ENCODE data around the gene RCC2. TPM values are rescaled to one million over a fixed set of nuclear protein-coding genes. Genes with fewer than 3 reads are reported as not detected.
"Not testable (repeated sequence)": the region's sequence is repeated elsewhere in the genome, so short reads cannot be mapped to it uniquely, and the experiment has no call there.

RCC2 gene
- 36.8 TPM for polyA plus RNA-seq (ENCODE audit: insufficient read length)

DNA sequence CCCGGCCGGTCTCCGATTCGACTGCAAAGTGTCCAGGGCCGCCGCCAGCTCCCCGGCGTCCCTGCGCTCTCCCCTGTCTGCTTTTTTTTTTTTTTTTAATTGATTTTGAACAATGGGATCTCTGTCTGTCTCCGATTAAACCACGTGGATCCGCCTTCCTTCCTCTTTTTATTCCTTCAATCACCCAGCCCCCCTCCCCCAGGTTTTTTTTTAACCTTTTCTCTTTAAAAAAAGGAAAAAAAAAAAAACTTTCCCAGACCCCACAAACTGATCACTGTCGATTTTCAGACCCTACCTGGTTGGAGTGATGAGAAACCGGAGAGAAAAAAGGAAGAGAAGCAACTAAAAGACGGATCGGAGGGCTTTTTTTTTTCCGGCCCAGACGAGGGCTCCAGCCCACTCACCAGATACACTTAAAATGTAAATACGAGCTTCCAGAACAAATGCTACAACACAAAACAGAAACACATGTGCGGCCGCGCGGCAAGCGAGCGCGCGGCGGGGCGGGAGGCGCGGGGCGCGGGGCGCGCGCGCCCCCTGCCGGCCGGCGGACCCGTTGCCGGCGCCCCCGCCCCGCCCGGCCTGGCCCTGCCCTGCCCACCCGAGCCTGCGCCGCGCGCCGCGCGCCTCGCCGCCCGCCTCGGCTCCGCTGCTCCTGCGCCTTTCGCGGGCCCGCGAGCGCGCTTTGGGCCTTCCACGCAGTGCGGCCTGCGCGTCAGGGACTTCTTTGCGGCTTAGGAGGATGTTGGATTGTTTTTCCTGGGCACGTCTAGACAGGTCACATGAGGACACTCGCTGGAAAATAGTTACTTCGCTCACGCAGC, at the start of gene RCC2:
RCC2 (minus strand) TSS at position 428 of the 824 bp plus-strand sequence. CDS start 1,163 bp downstream, outside the sequence.
- peak; percentile 79 for DNase-seq

DNA sequence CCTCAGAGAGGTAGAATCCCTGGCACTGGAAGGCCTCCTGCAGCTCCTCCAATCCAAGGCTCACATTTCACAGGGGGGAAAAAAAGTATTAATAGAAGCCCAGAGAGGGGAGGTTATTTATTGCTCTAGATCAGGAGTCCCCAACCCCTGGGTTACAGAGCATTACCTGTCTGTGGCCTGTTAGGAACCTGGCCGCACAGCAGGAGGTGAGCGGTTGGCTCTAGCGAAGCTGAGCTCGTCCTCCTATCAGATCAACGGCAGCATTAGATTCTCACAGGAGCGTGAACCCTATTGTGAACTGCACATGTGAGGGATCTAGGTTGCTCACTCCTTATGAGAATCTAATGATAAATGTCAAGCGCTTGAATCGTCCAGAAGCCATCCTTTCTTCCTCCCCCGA, 46.8 kb upstream of the RCC2 start:
- no peak for DNase-seq

DNA sequence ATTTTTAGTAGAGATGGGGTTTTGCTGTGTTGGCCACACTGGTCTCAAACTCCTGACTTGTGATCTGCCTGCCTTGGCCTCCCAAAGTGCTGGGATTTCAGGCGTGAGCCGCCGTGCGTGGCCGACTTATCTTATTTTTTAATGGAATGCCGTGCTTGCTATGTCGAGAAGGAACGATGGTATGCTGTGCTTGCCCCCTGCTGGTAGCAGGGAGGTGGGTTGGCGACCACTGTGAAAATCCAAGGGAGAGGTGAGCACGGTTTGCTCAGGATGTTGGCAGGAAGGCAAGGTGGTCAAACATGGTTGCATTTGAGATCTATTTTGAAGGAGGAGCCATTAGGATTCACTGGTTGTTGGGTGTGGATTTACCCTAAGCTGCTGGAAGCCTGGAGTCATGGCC, 45.8 kb upstream of the RCC2 start:
- no peak for DNase-seq

DNA sequence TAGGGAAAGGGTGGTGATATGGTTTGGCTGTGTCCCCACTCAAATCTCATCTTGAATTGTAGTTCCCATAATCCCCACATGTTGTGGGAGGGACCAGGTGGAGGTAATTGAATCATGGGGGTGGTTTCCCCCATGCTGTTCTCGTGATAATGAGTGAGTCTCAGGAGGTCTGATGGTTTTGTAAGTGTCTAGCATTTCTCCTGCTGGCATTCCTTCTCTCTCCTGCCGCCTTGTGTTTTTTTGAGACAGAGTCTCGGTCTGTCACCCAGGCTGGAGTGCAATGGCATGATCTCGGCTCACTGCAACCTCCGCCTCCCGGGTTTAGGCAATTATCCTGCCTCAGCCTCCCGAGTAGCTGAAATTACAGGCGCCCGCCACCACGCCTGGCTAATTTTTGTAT, 42.5 kb upstream of the RCC2 start:
- not testable (repeated sequence) for DNase-seq

DNA sequence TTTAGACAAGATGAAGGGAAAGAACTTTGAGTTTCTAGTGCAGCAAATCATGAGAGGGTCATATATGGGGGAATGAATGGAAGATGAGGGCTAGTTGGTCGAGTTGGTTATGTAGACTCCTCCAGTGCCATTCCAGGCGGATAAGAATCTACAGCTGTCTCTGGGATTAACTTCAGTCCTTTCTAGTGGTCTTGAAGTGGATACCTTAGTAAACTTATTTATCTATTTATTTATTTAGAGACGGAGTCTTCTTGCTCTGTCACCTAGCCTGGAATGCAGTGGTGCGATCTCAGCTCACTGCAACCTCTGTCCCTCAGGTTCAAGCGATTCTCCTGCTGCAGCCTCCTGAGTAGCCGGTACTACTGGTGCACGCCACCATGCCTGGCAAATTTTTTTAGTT, 41.4 kb upstream of the RCC2 start:
- no peak for DNase-seq

DNA sequence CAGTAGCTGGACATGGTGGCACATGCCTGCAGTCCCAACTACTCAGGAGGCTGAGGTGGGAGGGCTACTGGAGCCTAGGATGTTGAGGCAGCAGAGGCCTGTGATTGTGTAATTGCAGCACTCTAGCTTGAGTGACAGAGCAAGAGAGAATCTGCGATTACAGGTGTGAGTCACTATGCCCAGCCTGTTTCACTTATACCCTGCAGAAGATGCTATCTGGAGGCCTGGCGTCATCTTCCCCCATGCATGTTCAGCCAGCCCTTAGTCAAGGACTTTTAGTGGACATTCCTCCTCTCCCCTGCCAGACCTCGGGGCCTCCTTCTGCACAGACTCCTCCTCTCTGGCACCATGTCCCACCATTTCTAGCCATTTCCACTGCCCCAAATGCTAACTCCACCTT, 36.3 kb upstream of the RCC2 start:
- DNase-seq = no peak

DNA sequence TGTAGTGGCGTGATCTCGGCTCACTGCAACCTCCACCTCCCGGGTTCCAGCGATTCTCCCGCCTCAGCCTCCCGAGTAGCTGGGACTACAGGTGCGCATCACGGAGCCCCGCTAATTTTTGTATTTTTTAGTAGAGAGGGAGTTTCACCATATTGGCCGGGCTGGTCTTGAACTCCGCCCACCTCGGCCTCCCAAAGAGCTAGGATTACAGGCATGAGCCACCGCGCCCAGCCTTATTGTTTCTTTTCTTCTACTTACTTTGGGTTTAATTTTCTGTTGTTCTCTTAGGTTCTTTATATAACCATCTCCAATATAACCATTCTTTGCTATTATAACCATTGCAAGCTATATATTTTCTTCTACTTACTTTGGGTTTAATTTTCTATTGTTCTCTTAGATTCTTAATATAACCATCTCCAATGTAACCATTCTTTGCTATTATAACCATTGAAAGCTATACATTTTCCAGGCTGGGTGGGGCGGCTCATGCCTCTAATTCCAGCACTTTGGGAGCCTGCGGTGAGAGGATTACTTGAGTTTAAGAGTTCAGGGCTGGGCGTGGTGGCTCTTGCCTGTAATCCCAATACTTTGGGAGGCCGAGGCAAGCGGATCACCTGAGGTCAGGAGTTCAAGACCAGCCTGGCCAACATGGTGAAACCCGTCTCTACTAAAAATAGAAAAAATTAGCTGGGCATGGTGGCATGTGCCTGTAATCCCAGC, 35.5 kb upstream of the RCC2 start:
- not testable (repeated sequence) for DNase-seq

DNA sequence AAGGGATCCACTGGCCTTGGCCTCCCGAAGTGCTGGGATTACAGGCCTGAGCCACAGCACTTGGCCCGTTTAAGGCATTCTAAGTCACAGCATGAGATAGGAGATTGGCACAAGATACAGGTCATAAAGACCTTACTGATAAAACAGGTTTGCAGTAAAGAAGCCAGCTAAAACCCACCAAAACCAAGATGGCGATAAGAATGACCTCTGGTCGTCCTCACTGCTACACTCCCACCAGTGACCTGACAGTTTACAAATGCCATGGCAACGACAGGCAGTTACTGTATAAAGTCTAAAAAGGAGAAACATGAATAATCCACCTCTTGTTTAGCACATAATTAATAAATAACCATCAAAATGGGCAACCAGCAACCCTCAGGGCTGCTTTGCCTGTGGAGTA, 33.3 kb upstream of the RCC2 start:
- no peak for DNase-seq

DNA sequence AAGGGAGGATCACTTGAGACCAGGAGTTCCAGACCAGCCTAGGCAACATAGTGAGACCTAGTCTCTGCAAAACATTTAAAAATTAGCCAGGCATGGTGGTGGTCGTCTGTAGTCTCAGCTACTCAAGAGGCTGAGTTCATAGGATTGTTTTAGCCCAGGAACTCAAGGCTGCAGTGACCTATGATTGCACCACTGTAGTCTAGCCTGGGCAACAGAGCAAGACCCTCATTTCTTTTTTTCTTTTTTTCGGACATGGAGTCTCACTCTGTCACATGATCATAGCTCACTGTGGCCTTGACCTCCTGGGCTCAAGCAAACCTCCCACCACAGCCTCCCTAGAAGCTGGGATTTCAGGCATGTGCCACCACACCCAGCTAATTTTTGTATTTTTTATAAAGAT, 31.9 kb upstream of the RCC2 start:
- DNase-seq = no peak

DNA sequence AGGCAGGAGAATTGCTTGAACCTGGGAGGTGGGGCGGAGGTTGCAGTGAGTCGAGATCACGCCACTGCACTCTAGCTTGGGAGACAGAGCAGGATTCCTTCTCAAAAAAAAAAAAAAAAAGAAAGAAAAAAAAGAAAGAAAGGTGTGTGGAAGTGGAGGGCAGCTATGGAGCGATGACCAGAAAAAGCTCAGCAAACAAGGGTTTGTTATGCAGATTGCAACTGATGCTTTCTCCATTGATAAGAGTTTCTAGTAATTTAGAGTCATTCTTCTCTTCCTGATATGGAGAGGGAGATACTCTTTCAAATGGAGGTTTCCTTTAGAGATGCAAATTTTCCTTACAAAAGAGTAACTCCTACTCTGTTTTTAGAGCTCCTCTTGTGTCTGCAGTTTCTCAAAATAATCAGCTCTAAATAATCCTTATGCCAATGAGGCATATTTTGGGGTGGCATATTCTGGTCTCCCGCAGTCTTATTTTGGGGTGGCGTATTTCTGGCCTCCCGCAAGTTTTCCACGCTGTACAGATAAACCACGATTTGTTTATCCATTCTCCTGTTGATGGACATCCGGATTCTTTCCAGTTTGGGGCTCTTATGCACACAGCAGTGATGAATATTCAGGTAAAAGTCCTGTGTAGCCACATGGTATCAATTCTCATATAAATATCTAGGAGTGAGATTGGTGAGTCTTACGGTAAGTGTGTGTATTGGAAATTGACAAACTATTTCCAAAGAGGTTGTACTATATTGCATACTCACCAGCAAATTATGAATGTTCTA, 30.7 kb upstream of the RCC2 start:
- DNase-seq = no peak

DNA sequence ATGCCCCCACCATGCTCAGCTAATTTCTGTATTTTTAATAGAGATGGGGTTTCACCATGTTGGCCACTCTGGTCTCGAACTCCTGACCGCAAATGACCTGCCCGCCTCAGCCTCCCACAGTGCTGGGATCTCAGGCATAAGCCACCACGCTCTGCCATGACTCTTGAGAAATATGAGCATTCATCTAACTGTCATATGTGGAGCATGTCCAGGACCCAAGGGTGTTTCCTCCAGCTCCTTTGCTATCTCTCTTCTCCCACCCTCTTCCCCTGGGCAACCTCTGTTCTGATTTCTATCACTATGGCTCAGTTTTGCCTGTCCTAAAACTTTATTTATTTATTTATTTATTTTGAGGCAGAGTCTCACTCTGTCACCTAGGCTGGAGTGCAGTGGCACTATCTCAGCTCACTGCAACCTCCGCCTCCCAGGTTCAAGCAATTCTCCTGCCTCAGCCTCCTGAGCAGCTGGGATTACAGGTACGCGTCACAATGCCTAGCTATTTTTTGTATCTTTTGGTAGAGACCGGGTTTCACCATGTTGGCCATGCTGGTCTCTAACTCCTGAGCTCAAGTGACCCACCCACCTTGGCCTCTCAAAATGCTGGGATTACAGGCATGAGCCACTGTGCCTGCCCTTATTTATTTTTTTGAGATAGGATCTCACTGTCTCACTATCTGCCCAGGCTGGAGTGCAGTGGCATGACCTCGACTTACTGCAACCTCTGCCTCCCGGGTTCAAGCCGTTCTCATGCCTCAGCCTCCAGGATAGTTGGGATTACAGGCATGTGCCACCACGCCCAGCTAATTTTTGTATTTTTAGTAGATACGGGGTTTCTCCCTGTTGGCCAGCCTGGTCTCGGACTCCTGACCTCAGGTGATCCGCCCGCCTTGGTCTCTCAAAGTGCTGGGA, 29.1 kb upstream of the RCC2 start:
- not testable (repeated sequence) for DNase-seq

DNA sequence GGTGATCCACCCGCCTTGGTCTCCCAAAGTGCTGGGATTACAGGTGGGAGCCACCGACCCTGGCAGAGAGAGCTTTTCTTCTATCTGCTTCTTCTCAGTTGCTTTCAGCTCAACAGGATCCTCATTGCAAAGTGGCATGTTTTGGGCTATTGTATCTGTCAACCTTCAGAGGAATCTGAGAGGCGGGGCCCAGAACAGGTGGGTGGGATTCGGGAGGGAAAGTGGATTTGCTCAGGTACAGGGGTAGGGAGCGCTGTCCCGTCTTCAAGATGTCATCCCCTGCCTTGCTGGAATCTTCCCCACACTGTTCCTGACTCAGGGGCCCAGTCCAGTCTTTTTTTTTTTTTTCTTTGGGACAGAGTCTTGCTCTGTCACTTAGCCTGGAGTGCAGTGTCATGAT, 26.9 kb upstream of the RCC2 start:
- no peak for DNase-seq

DNA sequence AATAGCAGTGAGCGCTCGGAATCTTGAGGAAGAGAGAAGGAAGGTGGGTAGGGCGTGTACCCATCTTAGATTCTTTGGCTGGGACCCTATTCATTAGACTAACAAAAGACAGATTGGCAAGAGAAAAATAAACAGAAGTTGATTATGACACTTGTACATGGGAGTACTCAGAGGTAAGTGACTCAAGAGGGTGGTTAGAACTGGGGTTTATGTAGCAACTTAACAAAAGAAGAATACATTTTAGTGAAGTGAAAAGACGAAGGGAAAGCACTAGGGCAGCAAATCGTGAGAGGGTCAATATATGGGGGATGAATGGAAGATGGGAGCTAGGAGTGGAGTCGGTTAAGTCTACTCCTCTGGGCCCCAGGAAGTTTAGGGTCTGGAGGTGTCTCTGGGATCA, 25.8 kb upstream of the RCC2 start:
- DNase-seq = no peak

DNA sequence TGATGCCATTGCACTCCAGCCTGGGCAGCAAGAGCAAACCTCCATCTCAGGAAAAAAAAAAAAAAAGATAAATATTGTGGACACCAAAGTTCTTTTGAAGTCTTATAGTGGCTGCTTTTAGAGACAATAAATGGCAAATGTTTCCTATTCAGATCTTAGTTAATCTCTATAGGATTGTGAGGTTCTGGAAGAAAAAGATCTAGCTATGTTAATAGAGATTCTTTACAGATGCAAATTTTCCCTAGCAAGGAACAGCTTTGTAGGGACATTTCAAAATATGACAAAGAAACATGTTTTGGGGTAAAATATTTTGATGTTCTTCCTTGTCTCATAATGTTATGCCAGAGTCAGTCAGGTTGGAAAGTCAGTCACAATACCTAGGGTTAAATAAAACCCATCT, 24.5 kb upstream of the RCC2 start:
- no peak for DNase-seq

DNA sequence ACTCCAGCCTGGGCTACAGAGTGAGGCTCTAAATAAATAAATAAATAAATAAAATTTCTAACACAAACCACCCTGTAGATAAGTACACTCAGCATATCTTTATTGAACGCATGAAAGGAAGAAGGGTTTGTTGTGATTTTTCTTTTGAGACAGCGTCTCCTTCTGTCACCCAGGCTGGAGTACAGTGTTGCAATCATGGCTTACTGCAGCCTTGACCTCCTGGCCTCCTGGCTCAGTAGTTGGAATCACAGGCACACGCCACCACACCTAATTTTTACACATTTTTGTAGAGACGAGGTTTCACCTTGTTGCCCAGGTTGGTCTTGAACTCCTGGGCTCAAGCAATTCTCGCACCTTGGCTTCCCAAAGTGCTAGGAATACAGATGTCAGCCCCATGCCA, 23.2 kb upstream of the RCC2 start:
- no peak for DNase-seq

DNA sequence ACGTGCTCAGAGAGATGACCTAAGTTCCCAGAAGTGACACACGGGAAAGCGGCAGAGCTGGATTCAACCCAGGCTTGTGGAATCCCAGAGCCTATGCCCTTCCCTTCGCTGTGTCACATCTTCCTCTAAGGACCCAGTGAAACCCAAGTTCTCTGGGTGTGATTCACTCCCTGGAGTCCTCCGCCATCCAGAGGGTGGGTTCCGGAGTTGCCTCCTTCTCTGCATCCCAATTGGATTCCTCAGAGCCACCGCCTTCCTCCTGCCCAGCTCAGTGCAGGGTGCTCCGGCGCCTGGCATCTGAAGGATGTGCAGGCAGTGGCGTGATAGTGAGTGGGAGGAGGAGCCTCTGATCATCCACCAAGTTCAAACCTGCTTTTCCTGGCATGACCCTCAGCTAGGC, 20.7 kb upstream of the RCC2 start:
- DNase-seq = no peak

DNA sequence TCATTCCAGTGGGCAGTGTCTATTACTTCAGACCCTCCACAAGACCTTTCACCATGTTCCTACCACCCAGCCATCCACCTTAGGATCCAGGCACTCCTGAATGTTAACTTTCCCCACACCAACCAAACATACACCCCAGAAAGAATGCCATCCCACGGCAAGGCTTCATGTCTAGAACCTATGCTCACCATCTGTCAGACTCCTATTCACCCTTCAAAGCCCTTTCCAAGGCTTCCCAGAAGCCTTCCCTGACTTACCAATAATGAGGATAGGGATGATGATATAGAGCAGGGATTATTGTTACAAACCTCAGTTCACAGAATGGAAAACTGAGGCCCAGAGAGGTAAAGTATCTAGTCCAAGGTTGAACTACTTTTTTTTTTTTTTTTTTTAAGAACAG, 19.3 kb upstream of the RCC2 start:
- DNase-seq = no peak

DNA sequence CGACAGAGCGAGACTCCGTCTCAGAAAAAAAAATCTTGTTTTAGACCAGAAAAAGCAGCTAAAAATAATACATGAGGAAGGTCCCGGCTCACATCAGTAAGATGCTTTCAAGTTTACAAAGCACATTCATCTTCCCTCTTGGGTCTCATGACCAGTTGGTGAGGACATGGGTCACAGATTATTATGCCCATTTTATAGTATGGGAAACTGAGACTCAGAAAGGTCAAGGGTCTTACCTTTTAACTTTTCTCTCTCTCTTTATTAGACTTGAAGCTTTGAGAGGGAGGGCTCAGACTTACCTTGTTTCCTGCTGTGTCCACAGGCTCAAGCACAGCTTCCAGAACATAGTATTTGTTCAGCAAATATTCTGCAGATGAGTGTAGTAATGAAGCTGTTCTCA, 13.2 kb upstream of the RCC2 start:
- DNase-seq = no peak

DNA sequence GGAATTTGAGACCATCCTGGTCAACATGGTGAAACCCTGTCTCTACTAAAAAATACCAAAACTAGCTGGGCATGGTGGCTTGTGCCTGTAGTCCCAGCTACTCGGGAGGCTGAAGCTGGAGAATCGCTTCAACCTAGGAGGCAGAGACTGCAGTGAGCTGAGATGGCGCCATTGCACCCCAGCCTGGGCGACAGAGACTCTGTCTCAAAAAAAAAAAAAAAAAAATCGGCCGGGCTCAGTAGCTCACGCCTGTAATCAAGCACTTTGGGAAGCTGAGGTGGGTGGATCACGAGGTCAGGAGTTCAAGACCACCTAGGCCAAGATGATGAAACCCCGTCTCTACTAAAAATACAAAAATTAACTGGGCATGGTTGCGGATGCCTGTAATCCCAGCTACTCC, 12.7 kb upstream of the RCC2 start:
- DNase-seq = not testable (repeated sequence)

DNA sequence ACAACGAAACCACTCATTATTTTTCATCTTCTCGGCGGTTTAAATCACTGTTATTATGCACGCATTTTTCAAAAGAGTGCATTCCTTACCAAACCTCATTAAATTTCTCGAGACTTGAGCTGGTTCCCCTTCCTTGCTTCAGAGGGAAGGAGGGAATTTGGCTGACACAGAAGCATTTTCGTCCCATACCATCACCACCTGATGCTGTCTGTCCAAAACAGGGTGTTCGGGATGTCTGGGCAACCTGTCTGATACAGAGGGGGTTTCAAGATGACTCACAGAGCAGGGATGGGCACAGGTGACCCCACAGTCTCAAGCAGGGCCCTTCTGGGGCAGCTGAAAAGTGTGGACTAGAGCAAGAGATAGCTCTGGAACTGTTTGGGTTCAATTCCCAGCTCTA, 12.3 kb upstream of the RCC2 start:
- no peak for DNase-seq

DNA sequence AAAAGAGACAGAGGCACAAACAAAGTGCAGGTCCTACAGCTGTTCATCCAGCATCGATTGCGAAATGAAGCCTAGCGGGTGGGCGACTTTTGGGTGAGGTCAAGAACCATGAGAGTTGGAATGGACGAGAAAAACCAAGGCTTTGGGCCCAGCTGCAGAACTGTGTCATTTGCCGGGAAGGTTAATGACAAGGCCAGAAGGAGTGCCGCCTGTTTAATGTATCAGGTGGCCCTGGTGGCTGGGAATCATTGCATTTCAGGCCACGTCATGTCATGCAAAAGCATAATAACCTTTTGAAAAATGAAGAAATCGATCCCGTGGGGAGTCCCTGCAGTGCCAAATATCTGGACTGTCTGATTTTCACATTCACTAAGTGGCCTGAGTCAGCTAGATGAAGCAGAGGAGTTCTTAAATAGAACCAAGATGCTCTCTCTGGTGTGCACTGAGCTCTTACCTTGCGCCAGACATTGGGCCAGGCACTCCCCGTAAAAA, 8.1 kb upstream of the RCC2 start:
- no peak for DNase-seq

DNA sequence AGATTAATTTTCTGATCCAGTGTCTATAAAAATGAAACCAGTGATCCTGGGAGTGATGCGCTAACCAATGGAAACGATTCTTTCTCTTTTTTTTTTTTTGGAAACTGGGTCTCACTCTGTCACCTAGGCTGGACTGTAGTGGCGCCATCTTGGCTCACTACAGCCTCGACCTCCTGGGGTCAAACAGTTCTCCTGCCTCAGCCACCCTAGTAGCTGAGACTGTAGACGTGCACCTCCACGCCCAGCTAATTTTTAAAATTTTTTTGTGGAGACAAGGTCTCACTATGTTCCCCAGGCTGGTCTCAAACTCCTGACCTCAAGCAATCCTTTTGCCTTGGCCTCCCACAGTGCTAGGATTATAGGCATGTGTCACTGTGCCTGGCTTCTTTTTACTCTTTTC, 3.4 kb upstream of the RCC2 start:
- no peak for DNase-seq
